ENCODE measurements around the gene DMGDH.

Gene DMGDH

GRCh38 chr5:78972654-78973428, 96.6 kb downstream of the DMGDH start:
- no peak for DNase-seq

GRCh38 chr5:78971998-78972397, 97.5 kb downstream of the DMGDH start:
- no peak for DNase-seq

- no peak for DNase-seq
These were observed 100.7 kb downstream of the DMGDH start for GRCh38 chr5:78968781-78969180.

- DNase-seq = no peak
These were observed 104.6 kb downstream of the DMGDH start for GRCh38 chr5:78964889-78965288.

GRCh38 chr5:78961743-78962142, 107.7 kb downstream of the DMGDH start:
- DNase-seq = no peak

GRCh38 chr5:78959767-78960166, 109.7 kb downstream of the DMGDH start:
- DNase-seq = no peak

- DNase-seq = no peak
These were observed 110.6 kb downstream of the DMGDH start for GRCh38 chr5:78958672-78959445.

- no peak for DNase-seq
These were observed 112.6 kb downstream of the DMGDH start for GRCh38 chr5:78956901-78957300.

- DNase-seq = no peak
These were observed 116.2 kb downstream of the DMGDH start for GRCh38 chr5:78953092-78953800.

Measured in T1000 (cell line).